GM19023 (cell line): ENCODE measurements around the gene ARHGEF40.

ENCODE experiments used
- ATAC-seq: cut with Tn5 transposase; IDR thresholded peaks from one replicate; pipeline ENCODE4 v1.9.1; 2021; ENCODE audit warnings: mild to moderate bottlenecking, moderate library complexity; ENCODE audit not compliant: unreplicated experiment

Gene ARHGEF40

DNA sequence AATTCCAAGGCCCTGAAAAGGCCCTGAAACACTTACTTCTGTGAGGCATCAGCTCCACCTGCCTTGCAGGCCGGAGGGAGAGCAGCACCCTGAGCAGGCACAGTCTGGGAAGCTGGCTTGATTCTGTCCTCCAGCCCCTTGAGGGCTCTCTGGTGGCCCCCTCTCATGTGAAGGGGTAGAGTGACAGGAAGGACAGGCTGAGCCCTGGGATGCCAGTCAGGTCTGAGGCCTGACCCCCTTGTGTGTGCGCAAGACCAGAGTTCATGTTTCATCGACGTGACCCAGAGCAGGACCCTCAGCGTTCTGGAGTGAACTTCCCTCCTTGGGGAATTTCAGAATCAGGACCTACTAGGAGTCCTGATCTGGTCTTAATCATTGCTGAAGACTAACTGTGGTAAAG is 11.2 kb upstream of the ARHGEF40 start:
- ATAC-seq, result no peak

DNA sequence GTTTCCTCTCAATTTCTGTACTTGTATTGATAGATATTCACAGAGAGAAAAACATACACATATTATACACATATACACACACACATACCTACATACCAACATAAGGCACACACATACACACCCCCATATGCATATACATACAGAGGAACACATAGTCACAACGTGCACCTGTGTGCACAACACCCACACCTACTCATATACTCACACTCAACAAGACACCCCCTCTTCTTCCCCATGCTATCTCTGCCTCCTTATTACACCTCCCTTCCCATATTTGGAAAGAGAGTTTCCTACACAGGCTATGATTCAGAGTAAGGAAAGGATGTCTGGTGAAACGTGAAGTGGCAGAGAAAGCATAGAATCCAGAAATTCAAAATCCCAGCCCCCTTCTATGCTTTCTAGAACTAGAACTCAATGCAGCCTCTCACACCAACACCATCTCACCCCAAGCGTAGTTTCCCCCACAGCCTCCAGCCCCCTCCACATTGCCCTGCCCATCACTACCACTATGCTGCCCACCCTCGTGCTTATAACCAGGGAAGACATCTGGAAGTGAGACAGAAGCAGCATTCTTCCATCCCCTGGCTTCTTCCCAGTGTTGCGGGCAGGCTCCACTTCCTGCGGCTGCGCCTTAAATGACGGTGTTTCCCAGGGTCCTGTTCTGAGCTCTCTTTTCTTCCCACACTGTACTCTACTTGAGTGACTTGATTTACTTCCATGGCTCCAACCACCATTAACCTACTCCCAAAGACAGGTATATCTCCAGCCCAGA is 10.1 kb upstream of the ARHGEF40 start:
- ATAC-seq, result no peak

DNA sequence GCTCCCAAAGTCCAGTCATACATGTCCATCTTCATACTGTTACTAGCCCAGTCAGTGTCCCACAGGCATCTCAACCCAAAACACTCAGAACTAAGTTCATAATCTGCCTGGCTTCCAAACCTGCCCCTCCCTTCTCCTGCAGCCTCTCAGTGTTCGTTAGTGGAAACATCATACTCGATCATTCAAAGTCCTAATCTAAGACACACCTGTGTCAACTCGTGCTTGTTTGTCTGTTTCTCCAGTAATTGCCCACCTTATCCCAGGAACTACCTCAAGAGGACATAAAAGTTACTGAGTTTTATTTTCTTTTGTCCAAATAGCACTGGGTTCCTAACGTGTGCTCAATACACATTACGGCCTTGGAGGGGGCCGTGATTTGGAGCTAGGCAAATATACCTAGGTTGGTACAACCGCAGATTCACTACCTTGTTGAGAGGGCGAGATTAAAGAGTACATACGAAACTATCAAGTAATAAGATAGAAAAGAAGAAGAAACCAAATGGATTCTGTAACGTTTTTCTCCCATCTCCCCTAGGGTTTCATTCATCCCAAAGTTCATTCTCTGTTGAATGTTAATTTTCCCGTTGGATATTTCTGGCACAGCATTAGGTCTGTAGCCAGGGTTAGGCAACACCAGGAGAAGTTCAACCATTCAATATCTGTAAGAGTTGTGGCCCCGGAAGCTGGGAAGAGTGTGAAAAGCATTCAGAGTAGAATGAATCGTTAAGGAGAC is 9.3 kb upstream of the ARHGEF40 start:
- no peak for ATAC-seq

DNA sequence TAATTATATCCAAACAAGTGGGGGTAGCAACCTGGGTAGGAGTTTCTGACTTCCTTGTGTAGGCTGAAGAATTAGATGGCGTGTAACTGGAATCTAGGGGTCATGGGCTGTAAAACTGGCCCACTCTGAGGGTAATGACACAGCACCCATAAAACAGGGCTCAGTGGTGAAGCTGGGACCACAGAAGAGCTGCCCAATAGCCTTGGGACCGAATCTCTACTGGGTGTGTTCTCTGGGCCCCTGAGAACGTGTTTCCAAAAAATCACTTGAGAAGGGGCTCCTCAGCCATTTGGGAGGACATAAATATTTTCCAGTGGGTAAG is 8.8 kb upstream of the ARHGEF40 start:
- ATAC-seq, result no peak

DNA sequence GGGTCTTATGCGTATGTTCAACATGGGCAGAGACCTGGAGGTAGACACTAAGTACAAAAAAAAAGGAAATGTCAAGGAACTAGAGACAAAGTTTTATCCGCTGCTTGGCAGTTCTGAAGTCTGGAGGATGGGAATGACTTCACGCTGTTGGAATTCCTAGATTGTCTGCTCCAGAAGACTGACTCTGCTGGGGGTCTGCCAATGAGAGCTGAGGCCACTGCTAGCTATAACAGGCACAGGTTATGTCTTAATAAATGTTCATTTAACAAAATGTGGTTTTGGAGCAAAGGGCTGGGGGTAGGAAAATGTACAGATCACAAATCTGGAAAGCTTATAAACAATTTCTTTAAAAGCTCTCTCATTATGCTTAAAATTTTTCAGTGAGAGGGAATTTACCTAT is 6.6 kb upstream of the ARHGEF40 start:
- ATAC-seq, result no peak

DNA sequence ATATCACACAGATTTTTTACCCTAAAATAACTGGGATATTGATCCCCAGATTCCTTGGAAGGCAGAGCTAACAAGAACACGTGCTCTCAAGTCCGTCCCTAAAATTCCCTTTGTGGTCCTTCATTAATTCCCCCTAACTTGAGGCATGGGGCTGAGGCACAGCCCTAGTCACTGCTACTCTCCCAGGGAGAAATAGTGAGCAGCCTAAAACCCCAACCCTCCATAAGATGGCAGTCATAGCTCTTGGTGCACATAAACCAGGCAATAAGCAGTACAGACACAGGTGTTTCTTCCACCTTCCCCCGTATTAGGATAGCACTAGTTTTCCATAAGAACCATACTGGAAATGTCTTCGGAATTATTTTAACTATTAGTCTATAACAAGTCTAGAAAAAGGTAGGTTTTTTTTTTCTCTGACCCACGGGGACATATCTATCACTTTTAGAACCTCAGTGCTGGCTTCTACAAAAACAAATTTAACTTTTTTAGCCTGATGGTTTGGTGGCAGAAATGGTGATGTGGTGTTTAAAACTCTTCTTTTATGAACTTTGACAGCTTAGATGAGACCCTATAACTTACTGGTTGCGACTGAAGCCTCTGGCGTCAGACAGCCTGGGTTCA is 3.1 kb upstream of the ARHGEF40 start:
- ATAC-seq, result no peak

DNA sequence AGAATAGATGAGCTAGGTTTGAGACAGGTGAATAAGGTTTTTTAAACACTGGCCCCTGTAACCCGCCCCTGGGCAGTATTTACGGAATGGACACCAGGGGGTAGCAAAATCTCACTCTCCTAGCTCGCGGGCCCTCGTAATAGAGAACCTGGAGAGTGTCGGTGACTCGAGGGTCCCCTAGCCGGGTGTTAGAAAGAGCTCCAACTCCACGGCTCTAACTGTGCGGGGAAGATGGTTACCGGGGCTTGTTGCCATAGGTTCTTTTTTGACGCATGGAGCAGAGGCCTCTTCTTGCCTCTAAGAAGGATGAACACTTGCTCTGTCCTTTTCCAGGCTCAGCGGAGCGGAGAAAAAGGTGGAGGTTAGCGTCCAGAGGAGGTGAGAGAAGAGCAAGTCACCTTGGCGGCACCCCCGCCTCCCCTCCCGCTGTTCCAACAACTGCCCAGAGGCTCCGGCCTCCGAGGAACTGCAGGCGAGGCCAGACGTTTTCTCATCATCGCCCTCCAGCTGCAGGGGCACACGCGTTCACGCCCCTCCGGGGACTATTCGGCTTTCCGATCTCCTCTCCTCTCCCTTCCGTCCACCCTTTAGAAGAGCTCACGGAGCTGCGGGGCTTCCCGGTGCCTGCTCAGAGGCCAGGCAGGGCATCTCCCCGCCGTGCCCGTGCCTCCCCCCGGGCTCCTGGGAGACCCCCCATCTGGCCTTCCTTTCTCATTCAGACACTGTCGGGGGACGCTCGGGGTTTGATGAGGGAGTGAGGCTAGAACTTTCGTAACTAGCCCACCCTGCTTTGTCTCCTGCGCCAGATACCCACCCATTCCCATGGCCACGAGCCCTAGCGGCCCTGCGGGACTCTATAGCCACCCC is 1.4 kb upstream of the ARHGEF40 start:
- no peak for ATAC-seq

DNA sequence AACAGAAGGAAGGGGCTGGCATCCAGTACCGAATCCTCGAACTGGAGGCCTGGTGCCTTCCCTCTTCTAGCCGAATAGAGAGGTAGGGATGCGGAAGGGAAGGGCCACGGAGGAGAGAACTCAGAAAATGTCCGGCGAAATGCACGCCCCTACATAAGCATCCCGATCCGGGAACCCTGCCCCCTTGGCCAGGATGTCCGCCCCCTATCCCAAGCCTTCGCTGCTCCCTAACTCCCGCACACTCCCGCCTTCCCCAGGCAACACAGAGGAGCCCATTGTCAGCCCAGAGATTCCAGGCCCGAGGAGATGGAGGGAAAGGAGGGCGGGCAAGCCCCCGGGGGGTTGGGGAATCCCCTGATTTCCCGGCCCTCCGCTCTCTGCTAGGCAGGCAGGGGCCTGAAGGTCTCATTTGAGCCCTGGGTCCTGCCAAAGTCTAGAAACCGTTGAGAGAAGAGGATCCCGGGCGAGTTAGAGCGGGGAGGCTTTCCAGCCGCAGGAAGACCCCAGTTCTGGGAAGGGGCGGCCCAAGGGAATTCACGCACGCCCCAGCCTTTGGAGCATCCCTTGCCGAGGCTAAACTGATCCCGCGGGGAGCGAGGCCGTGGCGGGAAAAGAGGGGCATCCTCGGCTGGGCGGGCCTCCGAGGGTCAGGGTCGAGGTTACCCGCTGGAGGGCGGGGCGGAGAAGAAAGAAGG is 569 bp upstream of the ARHGEF40 start:
- ATAC-seq, result no peak

DNA sequence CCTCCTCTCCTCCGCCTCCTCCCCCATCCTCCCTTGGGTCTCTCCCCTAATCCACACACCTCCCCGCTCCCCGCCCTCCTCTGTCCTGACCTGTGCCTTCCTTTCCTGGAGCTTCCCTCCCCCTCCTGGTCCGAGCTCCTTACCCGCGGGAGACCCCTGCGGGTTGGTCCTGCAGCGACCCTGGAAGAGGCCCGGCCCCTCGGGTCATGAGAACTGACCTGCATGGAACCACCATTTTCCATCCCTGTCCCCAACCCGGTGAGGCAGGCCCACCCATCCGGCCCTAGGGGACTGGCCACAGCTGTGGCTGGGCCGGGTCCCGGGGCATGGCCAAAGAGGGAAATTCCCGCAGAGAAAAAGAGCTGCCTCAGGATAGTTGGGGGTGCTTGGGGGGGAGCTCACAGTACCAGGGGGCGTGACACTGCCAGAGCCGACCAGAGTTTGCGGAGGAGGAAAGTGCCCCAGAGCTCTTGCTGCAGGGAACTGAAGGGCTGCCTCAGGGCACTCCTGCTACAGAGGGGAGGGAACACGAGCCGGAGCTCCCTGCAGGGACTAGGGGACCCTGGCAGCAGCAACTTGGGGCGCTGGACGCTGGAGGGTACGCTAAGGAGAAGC is 613 bp downstream of the ARHGEF40 start:
- peak; percentile 17 for ATAC-seq

DNA sequence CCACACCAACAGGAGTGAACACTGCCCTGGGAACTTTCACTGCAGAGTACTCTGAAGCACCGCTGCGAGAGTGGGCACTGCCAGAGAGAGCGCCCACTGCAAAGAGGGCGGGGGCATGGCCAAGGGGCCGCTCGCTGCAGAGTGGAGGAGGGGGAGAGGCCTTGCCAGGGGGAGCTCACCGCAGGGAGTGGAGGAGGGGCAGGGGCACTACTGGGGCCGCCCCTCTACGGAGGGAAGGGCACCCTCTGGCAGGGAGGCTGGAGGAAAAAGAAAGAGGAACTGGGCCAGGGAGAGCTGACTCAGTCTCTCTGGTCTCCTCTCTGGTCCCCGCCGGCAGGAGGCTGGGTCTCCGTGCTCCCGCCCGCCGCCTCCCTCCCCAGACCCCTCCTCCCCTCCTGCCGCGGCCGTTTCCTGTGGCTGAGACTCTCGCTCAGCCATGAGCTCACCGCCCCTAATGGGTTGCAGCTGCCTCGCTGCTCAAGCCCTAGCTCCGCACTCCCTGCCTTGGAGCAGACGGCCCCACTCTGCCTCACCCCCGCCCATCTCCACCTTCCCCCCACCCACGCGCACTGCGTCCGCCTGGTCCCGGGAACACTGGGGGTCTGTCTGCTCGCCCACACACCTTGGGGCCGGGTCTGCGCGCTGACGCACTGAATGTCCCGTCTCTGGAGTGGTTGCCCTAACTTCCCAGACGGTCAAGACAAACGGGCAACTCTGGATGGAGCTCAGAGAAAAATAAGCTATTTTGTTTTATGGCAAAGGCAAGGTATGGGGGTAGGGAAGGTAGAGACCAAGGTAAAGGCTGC is 1.3 kb downstream of the ARHGEF40 start:
- ATAC-seq, result peak; percentile 70

DNA sequence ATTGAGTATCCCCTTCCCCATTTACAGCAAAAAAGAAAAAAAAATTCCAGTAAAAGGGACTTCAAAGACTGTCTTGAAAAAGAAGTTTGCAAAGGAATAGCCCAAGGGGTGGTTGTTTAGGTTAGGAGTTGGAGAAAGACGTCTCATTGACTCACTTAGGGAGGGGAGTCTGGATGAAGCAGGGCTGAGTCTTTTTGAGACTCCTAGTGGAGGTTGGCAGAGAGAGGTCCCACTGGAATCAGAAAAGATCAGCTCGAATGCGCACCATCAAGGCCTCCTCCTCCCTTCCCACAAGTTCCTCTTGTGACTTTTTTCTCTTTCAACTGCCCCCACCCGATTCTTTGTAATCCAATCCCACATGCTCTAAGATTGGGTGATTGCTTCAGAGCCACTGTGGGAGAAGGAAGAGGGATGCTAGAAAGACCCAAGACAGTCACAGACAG is 1.9 kb downstream of the ARHGEF40 start:
- ATAC-seq, result no peak

DNA sequence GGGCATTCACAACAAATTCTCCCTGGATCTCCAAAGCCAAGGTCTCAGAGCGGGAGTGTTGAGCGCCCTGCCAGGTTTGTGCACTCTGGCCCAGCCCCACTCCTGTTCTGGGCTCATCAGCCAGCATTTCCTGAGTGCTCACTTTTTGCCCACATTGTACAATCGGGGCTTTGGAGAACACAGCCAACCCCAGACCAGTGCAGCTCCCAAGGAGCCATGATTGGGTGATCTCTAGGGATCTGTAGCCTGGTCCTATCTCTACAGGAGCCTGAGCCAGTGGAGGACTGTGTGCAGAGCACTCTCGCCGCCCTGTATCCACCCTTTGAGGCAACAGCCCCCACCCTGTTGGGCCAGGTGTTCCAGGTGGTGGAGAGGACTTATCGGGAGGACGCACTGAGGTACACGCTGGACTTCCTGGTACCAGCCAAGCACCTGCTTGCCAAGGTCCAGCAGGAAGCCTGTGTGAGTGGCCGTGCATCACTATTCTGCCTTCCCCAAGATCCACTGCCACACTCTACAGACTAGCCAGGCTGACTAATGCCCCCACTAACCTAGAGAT is 2.8 kb downstream of the ARHGEF40 start:
- no peak for ATAC-seq

DNA sequence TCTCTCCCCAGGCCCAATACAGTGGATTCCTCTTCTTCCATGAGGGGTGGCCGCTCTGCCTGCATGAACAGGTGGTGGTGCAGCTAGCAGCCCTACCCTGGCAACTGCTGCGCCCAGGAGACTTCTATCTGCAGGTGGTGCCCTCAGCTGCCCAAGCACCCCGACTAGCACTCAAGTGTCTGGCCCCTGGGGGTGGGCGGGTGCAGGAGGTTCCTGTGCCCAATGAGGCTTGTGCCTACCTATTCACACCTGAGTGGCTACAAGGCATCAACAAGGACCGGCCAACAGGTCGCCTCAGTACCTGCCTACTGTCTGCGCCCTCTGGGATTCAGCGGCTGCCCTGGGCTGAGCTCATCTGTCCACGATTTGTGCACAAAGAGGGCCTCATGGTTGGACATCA is 3.8 kb downstream of the ARHGEF40 start:
- ATAC-seq, result no peak

DNA sequence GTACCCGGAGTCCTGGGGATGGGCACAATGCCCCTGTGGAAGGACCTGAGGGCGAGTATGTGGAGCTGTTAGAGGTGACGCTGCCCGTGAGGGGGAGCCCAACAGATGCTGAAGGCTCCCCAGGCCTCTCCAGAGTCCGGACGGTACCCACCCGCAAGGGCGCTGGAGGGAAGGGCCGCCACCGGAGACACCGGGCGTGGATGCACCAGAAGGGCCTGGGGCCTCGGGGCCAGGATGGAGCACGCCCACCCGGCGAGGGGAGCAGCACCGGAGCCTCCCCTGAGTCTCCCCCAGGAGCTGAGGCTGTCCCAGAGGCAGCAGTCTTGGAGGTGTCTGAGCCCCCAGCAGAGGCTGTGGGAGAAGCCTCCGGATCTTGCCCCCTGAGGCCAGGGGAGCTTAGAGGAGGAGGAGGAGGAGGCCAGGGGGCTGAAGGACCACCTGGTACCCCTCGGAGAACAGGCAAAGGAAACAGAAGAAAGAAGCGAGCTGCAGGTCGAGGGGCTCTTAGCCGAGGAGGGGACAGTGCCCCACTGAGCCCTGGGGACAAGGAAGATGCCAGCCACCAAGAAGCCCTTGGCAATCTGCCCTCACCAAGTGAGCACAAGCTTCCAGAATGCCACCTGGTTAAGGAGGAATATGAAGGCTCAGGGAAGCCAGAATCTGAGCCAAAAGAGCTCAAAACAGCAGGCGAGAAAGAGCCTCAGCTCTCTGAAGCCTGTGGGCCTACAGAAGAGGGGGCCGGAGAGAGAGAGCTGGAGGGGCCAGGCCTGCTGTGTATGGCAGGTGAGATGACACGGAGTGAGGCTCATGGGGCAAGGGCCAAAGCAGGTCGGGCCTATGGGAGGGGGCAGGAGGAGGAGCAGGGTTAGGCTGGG is 4.5 kb downstream of the ARHGEF40 start:
- no peak for ATAC-seq

DNA sequence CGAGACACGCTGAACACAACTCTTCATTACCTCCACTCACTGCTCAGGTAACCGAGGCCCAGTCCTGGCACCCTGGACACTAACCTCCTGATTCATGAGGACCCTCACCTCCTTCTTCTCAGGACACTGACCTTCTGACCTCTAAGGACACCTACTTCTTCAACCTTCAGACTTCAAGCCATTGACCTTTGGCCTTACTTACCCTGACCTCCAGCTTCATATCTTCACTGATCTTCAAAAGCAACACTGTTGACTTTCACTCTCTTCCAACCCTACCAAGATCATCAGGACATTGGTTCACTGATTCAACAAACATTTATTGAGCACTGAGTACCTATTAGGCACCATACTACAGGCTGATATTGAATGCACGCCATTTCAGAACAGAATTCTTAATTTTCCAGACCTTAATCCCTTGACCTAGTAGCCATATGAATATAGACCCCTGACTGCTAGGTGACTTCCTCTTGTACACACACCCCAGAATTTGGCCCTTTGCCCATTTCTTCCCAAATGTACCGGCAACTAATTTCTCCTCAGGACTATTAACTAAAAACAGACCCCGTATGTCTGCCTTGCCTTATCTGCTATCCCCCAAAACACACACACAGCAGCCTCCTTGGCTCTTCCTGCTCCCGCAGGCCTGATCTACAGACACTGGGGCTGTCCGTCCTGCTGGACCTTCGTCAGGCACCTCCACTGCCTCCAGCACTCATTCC is 5.8 kb downstream of the ARHGEF40 start:
- no peak for ATAC-seq

DNA sequence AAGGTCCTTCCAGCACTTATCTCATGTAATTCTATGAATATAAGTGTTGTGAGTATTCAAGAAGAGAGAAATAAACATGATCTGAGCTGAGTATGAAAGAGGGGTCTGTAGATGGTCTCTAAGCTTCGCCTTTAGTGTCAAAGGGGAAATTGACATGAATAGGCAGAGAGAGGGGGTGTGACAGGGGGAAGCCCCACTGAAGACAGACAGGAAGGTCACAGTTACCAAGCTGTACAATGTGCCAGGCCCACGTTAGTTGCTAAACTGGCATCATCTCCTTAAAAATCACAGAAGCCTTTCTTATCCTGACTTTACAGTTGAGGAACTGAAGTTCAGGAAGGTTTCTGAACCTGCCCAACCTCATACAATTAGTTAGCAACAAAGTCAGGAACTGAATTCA is 7.6 kb downstream of the ARHGEF40 start:
- ATAC-seq, result no peak

DNA sequence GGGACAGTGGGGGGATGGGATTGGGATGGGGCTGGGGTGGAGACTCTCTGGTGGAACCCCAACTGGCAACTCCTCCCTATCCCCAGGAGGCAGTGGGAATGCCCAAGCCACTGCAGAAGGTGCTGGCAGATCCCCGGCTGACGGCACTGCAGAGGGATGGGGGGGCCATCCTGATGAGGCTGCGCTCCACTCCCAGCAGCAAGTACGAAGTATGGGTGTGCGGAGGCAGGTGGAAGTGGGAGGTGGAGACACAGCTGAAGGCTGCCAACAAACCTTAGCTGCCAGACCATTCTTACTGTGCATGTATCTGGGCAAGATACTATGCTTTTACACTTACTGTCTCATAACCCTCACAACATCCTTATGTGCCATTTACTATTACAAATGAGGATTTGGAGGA is 8.2 kb downstream of the ARHGEF40 start:
- ATAC-seq, result no peak
